ENCODE data around the gene CCDC154. TPM values are rescaled to one million over a fixed set of nuclear protein-coding genes. Genes with fewer than 3 reads are reported as not detected.

The CCDC154 gene
- total and polyA plus RNA-seq, 4 experiments from 2014 or later: 0.13 to 14.7 (median 12.1) TPM; not detected in 1

- H3K4me3 Mint-ChIP-seq: no peak overlapping the region
- no peaks in the 10 kb centered on the region for H3K27me3 Mint-ChIP-seq
- no peak for DNase-seq
- POLR2A ChIA-PET (ENCODE audit: partially characterized antibody): no interaction called here
- Histone ChIP-seq H3K27me3 (ENCODE audit: insufficient read depth, low read length) (no peaks in the 10 kb centered on the region), H3K9me3 (ENCODE audit: control insufficient read depth in 1 of 2, low read length in 2 of 2) (no peaks in the 10 kb centered on the region), H3K4me3 (ENCODE audit: low read length in 2 of 2) (no peak overlapping the region), H3K36me3 (ENCODE audit: insufficient read depth, low read length) (peaks cover 5% of the 10 kb centered on the region), H3K4me1 (ENCODE audit: insufficient read depth, low read length) (no peaks in the 10 kb centered on the region), H3K27ac (ENCODE audit: low read depth, low read length) (no peak overlapping the region)
- H3K4me1 Mint-ChIP-seq: no peaks in the 10 kb centered on the region
- H3K36me3 Mint-ChIP-seq: peaks cover 6 to 23% of the 10 kb centered on the region in 2 donors
- intact Hi-C loops (cut with micrococcal nuclease): no loop called here
- no peaks in the 10 kb centered on the region for H3K9me3 Mint-ChIP-seq
- no peak overlapping the region for H3K27ac Mint-ChIP-seq
- CTCF ChIA-PET (ENCODE audit: partially characterized antibody): no interaction called here
Observed at GRCh38 chr16:1452530-1452929, 8.2 kb upstream of the CCDC154 start.

- POLR2A ChIA-PET (ENCODE audit: partially characterized antibody): no interaction called here
- peak overlapping the region in 2 of 7 donors; percentile 17 to 63 for H3K27ac Mint-ChIP-seq
- H3K9me3 ChIP-seq (ENCODE audit: control insufficient read depth in 1 of 2, low read length in 2 of 2): no peaks in the 10 kb centered on the region
- intact Hi-C loops (cut with micrococcal nuclease): no loop called here
- H3K36me3 ChIP-seq (ENCODE audit: insufficient read depth, low read length): peaks cover 5% of the 10 kb centered on the region
- no peak for DNase-seq
- no peak overlapping the region for H3K4me3 ChIP-seq (ENCODE audit: low read length in 2 of 2)
- no peaks in the 10 kb centered on the region for H3K4me1 Mint-ChIP-seq
- no peak overlapping the region for H3K4me3 Mint-ChIP-seq
- CTCF ChIA-PET (ENCODE audit: partially characterized antibody): no interaction called here
- peaks cover 6 to 23% of the 10 kb centered on the region in 2 donors for H3K36me3 Mint-ChIP-seq
- no peaks in the 10 kb centered on the region for H3K4me1 ChIP-seq (ENCODE audit: insufficient read depth, low read length)
- H3K27me3 Mint-ChIP-seq: no peaks in the 10 kb centered on the region
- no peaks in the 10 kb centered on the region for H3K27me3 ChIP-seq (ENCODE audit: insufficient read depth, low read length)
- H3K9me3 Mint-ChIP-seq: no peaks in the 10 kb centered on the region
- H3K27ac ChIP-seq (ENCODE audit: low read depth, low read length): no peak overlapping the region
Observed at GRCh38 chr16:1451702-1452392, 7.5 kb upstream of the CCDC154 start.

GRCh38 chr16:1450841-1451240 is 6.5 kb upstream of the CCDC154 start:
- peaks cover 6 to 24% of the 10 kb centered on the region in 2 donors for H3K36me3 Mint-ChIP-seq
- ChIA-PET CTCF (ENCODE audit: partially characterized antibody) (no interaction called here), POLR2A (ENCODE audit: partially characterized antibody) (no interaction called here)
- H3K27ac Mint-ChIP-seq: no peak overlapping the region
- no peaks in the 10 kb centered on the region for H3K27me3 ChIP-seq (ENCODE audit: insufficient read depth, low read length)
- H3K36me3 ChIP-seq (ENCODE audit: insufficient read depth, low read length): peaks cover 5% of the 10 kb centered on the region
- no peaks in the 10 kb centered on the region for H3K27me3 Mint-ChIP-seq
- DNase-seq: no peak
- no peak overlapping the region for H3K4me3 ChIP-seq (ENCODE audit: low read length in 2 of 2)
- H3K4me1 ChIP-seq (ENCODE audit: insufficient read depth, low read length): no peaks in the 10 kb centered on the region
- no peak overlapping the region for H3K4me3 Mint-ChIP-seq
- no peaks in the 10 kb centered on the region for H3K9me3 ChIP-seq (ENCODE audit: control insufficient read depth in 1 of 2, low read length in 2 of 2)
- no peak overlapping the region for H3K27ac ChIP-seq (ENCODE audit: low read depth, low read length)
- intact Hi-C loops (cut with micrococcal nuclease): no loop called here
- H3K9me3 Mint-ChIP-seq: no peaks in the 10 kb centered on the region
- H3K4me1 Mint-ChIP-seq: no peaks in the 10 kb centered on the region

- H3K36me3 ChIP-seq (ENCODE audit: insufficient read depth, low read length): peaks cover 5% of the 10 kb centered on the region
- Mint-ChIP-seq H3K36me3 (peaks cover 6 to 24% of the 10 kb centered on the region in 2 donors), H3K4me3 (no peak overlapping the region), H3K4me1 (no peaks in the 10 kb centered on the region), H3K27me3 (no peaks in the 10 kb centered on the region), H3K27ac (no peak overlapping the region), H3K9me3 (no peaks in the 10 kb centered on the region)
- no peak overlapping the region for H3K27ac ChIP-seq (ENCODE audit: low read depth, low read length)
- no peaks in the 10 kb centered on the region for H3K27me3 ChIP-seq (ENCODE audit: insufficient read depth, low read length)
- no peaks in the 10 kb centered on the region for H3K4me1 ChIP-seq (ENCODE audit: insufficient read depth, low read length)
- ChIA-PET CTCF (ENCODE audit: partially characterized antibody) (no interaction called here), POLR2A (ENCODE audit: partially characterized antibody) (no interaction called here)
- H3K9me3 ChIP-seq (ENCODE audit: control insufficient read depth in 1 of 2, low read length in 2 of 2): no peaks in the 10 kb centered on the region
- intact Hi-C loops (cut with micrococcal nuclease): no loop called here
- H3K4me3 ChIP-seq (ENCODE audit: low read length in 2 of 2): no peak overlapping the region
- DNase-seq: no peak
Observed at GRCh38 chr16:1450218-1450617, 5.9 kb upstream of the CCDC154 start.

- Mint-ChIP-seq H3K4me1 (no peaks in the 10 kb centered on the region), H3K27ac (no peak overlapping the region), H3K36me3 (peaks cover 6 to 22% of the 10 kb centered on the region in 2 donors), H3K9me3 (no peaks in the 10 kb centered on the region), H3K27me3 (no peaks in the 10 kb centered on the region), H3K4me3 (no peak overlapping the region)
- Histone ChIP-seq H3K4me1 (ENCODE audit: insufficient read depth, low read length) (no peaks in the 10 kb centered on the region), H3K36me3 (ENCODE audit: insufficient read depth, low read length) (peaks cover 5% of the 10 kb centered on the region), H3K27me3 (ENCODE audit: insufficient read depth, low read length) (no peaks in the 10 kb centered on the region), H3K9me3 (ENCODE audit: control insufficient read depth in 1 of 2, low read length in 2 of 2) (no peaks in the 10 kb centered on the region), H3K27ac (ENCODE audit: low read depth, low read length) (no peak overlapping the region), H3K4me3 (ENCODE audit: low read length in 2 of 2) (no peak overlapping the region)
- POLR2A ChIA-PET (ENCODE audit: partially characterized antibody): no interaction called here
- CTCF ChIA-PET (ENCODE audit: partially characterized antibody): no interaction called here
- no peak for DNase-seq
- intact Hi-C loops (cut with micrococcal nuclease): no loop called here
Observed at GRCh38 chr16:1449201-1449788, 4.9 kb upstream of the CCDC154 start.

- H3K27me3 Mint-ChIP-seq: no peaks in the 10 kb centered on the region
- ChIA-PET POLR2A (ENCODE audit: partially characterized antibody) (no interaction called here), CTCF (ENCODE audit: partially characterized antibody) (no interaction called here)
Observed at GRCh38 chr16:1448536-1449116, 4.3 kb upstream of the CCDC154 start.

GRCh38 chr16:1447965-1448364 is 3.6 kb upstream of the CCDC154 start:
- CTCF ChIA-PET (ENCODE audit: partially characterized antibody): no interaction called here
- no peaks in the 10 kb centered on the region for H3K4me1 ChIP-seq (ENCODE audit: insufficient read depth, low read length)
- peak overlapping the region in 1 of 7 donors; percentile 35 for H3K27ac Mint-ChIP-seq
- POLR2A ChIA-PET (ENCODE audit: partially characterized antibody): no interaction called here
- no peaks in the 10 kb centered on the region for H3K9me3 Mint-ChIP-seq
- no peaks in the 10 kb centered on the region for H3K27me3 Mint-ChIP-seq
- H3K4me3 Mint-ChIP-seq: no peak overlapping the region
- no peaks in the 10 kb centered on the region for H3K9me3 ChIP-seq (ENCODE audit: control insufficient read depth in 1 of 2, low read length in 2 of 2)
- H3K4me1 Mint-ChIP-seq: no peaks in the 10 kb centered on the region
- no peak overlapping the region for H3K4me3 ChIP-seq (ENCODE audit: low read length in 2 of 2)
- no peak for DNase-seq
- intact Hi-C loops (cut with micrococcal nuclease): no loop called here
- no peak overlapping the region for H3K27ac ChIP-seq (ENCODE audit: low read depth, low read length)
- H3K27me3 ChIP-seq (ENCODE audit: insufficient read depth, low read length): no peaks in the 10 kb centered on the region
- H3K36me3 ChIP-seq (ENCODE audit: insufficient read depth, low read length): no peaks in the 10 kb centered on the region
- peaks cover 6 to 15% of the 10 kb centered on the region in 2 donors for H3K36me3 Mint-ChIP-seq

More at GRCh38 chr16:1448536-1449116, 4.3 kb upstream of the CCDC154 start:
- intact Hi-C loops (cut with micrococcal nuclease): no loop called here
- H3K9me3 ChIP-seq (ENCODE audit: control insufficient read depth in 1 of 2, low read length in 2 of 2): no peaks in the 10 kb centered on the region
- no peak overlapping the region for H3K4me3 ChIP-seq (ENCODE audit: low read length in 2 of 2)
- no peak for DNase-seq
- Mint-ChIP-seq H3K4me3 (no peak overlapping the region), H3K9me3 (no peaks in the 10 kb centered on the region), H3K36me3 (peaks cover 6 to 18% of the 10 kb centered on the region in 2 donors), H3K4me1 (no peaks in the 10 kb centered on the region), H3K27ac (no peak overlapping the region)
- peaks cover 2% of the 10 kb centered on the region for H3K36me3 ChIP-seq (ENCODE audit: insufficient read depth, low read length)
- no peaks in the 10 kb centered on the region for H3K27me3 ChIP-seq (ENCODE audit: insufficient read depth, low read length)
- no peak overlapping the region for H3K27ac ChIP-seq (ENCODE audit: low read depth, low read length)
- no peaks in the 10 kb centered on the region for H3K4me1 ChIP-seq (ENCODE audit: insufficient read depth, low read length)

All from CD4-positive, alpha-beta memory T cell (primary cell).